ENCODE results near the gene BRMS1L. TPM values are rescaled to one million over a fixed set of nuclear protein-coding genes. Genes with fewer than 3 reads are reported as not detected.

Gene BRMS1L
- total and polyA plus RNA-seq, 2 experiments from 2014 or later = 11.8 to 19.5 TPM

GRCh38 chr14:35779368-35779767 lies 46.8 kb upstream of the BRMS1L start:
- H3K4me2 ChIP-seq = no peak overlapping the region
- Mint-ChIP-seq H3K9me3 (0 out of 3 replicates have a peak, but pooled peaks cover 2% of the 10 kb centered on the region), H3K36me3 (ENCODE audit: low read depth) (no peaks in the 10 kb centered on the region), H3K4me1 (no peaks in the 10 kb centered on the region), H3K27me3 (ENCODE audit: insufficient read depth, low read depth, poor library complexity) (no peaks in the 10 kb centered on the region), H3K4me3 (no peak overlapping the region), H3K27ac (no peak overlapping the region)
- no peaks in the 10 kb centered on the region for H3F3A ChIP-seq (replicated peaks; ENCODE audit: low read depth)
- peaks cover 49% of the 10 kb centered on the region for H3K79me2 ChIP-seq (replicated peaks; ENCODE audit: insufficient read depth)
- no peaks in the 10 kb centered on the region for H3K9me2 ChIP-seq (ENCODE audit: insufficient read depth)
- no peak overlapping the region for H2AFZ ChIP-seq
- H3K36me3 ChIP-seq (ENCODE audit: insufficient read depth) = no peaks in the 10 kb centered on the region
- no peaks in the 10 kb centered on the region for H3K4me1 ChIP-seq (ENCODE audit: insufficient read depth)
- DNase-seq (ENCODE audit: low spot score) (no peak), ATAC-seq (no peak)
- no peak overlapping the region for H3K27ac ChIP-seq (ENCODE audit: low read depth)
- no peaks in the 10 kb centered on the region for H3K27me3 ChIP-seq (ENCODE audit: insufficient read depth)
- H4K20me1 ChIP-seq (replicated peaks; ENCODE audit: insufficient read depth) = no peaks in the 10 kb centered on the region; the same call in 1 of the 2 replicates
- no peak overlapping the region for H3K4me3 ChIP-seq
- TF ChIP-seq STAT1 (IDR thresholded peaks at IDR 0.05; ENCODE audit: unreplicated experiment) (no peak), EZH2 (IDR thresholded peaks at IDR 0.05; ENCODE audit: low read depth, unreplicated experiment) (no peak), REST (IDR thresholded peaks at IDR 0.05; ENCODE audit: unreplicated experiment) (no peak), ZNF114 (CRISPR knock-in tag; IDR thresholded peaks at IDR 0.05) (no peak), POLR2AphosphoS5 (IDR thresholded peaks at IDR 0.05; ENCODE audit: low read depth) (no peak), CREB1 (CRISPR knock-in tag; IDR thresholded peaks at IDR 0.05; ENCODE audit: low read depth) (no peak), NANOG (IDR thresholded peaks at IDR 0.05; ENCODE audit: borderline replicate concordance) (no peak), ZNF462 (CRISPR knock-in tag; IDR thresholded peaks at IDR 0.05) (no peak), EZH2phosphoT487 (IDR thresholded peaks at IDR 0.05; ENCODE audit: unreplicated experiment) (no peak), JUNB (IDR thresholded peaks at IDR 0.05; ENCODE audit: unreplicated experiment) (no peak), ZNF331 (CRISPR knock-in tag; IDR thresholded peaks at IDR 0.05; ENCODE audit: low read depth) (no peak), CTCF (conservative IDR thresholded peaks at IDR 0.05; ENCODE audit: low read depth in 2 of 2) (no peak), ETS1 (IDR thresholded peaks at IDR 0.05) (no peak)
